ENCODE measurements around the gene SRSF2.
"Not testable (repeated sequence)": the region's sequence is repeated elsewhere in the genome, so short reads cannot be mapped to it uniquely, and the experiment has no call there.

The SRSF2 gene

GRCh38 chr17:76739568-76740115, 2.5 kb upstream of the SRSF2 start:
- not testable (repeated sequence) for DNase-seq (ENCODE audit: low read depth in 2 of 2, low spot score in 1 of 2)

DNA sequence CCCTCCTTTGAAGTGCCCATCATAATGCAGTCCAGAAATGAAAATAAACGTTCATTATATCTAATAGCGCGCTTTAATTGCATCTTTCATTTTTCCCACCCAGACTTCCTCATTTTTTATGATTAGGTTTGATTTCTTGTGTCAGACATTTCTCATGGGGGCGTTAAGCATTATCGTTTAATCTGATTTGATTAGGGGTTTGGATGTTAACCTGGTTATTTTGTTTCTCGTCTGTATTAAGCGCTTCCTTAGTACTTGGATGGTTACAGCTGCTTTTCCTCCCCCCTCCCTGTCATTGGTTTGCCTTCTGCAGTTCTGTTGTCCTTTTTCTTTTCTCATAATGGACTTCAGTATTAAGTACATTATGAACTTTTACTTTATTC, 1.3 kb upstream of the SRSF2 start:
- no peak for DNase-seq (ENCODE audit: low read depth in 2 of 2, low spot score in 1 of 2)

DNA sequence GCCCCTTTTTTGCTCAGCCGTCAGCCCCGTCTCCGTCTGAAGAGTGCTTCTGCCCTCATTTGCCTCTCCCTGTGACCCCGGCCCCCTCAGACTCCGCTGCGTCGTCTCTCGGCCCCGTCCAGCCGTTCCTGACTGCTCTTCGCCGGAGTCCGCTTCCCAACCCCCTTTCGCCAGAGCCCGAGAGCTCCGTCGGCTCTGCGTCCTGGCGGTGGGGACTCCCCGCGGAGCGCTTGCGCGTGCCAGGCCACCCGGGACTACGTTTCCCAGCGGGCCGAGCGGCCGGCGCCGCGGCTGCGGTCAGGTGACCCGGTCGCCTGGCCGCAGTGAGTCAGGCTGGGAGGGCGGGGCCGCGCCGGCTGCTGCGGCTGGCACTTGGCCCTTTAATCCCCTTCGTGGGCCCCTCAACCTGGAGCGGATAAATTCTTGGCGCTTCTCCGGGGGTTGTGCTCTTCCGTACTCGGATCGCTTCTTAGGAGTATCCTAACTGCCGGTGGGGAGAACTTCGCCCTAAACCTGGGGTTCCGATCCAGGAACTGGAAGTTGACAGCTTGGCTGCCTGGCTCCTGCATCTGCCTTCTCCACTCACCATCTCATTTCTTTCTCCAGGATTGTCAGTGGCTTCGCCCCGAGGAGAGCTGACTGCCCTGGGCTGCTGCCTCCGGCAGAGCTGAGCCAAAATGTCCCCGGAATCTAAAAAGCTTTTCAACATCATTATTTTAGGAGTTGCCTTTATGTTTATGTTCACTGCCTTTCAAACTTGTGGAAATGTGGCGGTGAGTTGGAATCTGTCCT, 741 bp upstream of the SRSF2 start, which contains the start of gene MFSD11:
Gene MFSD11, plus strand, starts transcription at position 444 of the 792 bp plus-strand sequence. Its CDS starts 234 bp downstream, at position 678.
- DNase-seq (ENCODE audit: low read depth in 2 of 2, low spot score in 1 of 2) = peak; percentile 87 to 88

DNA sequence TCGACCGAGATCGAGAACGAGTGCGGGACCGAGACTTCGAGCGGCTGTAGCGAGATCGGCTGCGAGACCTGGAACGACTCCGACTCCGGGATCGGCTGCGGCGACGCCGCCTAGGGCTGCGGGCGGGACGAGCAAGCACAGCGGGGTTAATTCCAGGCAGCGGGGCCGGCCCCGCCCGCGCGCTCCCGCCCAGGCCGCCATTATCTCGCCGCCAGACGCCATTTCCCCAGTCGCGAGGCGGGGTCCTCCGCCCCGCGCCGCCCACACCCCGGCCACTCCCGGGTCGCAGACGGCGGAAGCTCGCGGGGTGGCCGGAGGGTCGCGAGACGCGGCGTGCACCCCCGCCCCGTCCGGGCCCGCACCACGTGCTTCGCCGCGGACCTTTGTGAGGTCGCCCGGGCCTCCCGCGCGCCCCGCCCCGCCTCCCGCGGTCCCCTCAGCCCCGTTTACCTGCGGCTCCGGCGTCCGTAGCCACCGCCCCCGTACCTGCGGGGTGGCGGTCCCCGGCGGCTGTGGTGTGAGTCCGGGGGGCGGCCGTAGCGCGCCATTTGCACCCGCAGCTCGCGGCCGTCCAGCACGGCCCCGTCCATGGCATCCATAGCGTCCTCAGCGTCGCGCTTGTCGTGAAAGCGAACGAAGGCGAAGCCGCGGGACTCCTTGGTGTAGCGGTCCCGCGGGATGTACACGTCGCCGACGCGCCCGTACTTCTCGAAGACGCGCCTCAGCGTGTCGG, 616 bp downstream of the SRSF2 start:
- peak in 1 of 2 donors; percentile 39 for DNase-seq (ENCODE audit: low read depth in 2 of 2, low spot score in 1 of 2)

GRCh38 chr17:76735586-76736348, 1.4 kb downstream of the SRSF2 start:
- DNase-seq (ENCODE audit: low read depth in 2 of 2, low spot score in 1 of 2) = no peak

DNA sequence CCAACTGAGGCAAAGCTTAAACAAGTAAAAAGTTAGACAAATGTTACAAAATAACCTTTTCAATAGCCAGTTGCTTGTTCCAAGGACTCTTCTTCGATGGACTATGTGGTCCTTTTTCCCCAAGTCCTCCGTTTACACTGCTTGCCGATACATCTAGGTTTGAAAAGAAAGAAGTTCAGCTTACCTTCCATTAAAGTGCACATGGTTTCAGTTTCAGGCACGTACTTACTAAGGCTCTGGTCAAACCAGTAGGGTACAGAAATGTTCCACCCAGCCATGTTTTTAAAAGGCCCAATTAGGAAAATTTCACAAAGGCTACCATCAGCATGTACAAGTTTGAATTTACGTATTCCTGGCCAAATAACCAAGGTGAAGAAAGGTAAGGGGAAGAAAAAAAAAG, 2.1 kb downstream of the SRSF2 start:
- DNase-seq (ENCODE audit: low read depth in 2 of 2, low spot score in 1 of 2) = no peak

DNA sequence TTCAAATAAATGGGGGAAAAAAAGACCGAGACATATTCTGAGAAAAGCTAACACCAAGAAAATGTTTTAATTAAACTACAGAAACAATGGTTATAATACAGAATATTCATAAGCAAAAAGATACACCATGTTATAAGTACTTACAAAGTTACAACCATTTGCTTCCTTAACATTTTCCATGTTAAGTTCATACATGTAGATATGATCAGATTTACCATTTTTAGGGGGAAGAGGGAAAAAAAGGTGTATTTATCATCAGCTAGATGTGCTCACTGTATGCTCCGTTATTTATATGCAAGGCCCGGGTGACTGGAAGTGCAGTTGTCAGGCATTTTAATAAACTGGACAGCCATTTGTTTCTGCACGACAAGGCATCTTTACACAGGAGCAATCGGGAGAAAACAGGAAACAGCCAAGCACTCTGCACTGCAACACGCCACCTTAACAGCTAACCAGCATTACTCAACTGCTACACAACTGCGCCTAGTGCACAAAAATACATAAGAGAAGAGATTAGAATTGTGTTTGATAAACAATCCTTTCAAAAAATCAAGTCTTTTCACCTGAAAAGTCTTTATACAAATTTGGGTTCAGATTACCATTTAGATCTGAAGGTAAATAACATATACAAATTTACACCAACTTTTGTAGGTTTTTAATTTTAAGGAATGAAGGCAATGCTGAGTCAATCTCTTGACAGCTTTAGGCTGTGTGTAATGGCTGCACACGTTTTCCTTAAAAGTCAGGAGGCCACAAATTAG, 2.9 kb downstream of the SRSF2 start:
- no peak for DNase-seq (ENCODE audit: low read depth in 2 of 2, low spot score in 1 of 2)

DNA sequence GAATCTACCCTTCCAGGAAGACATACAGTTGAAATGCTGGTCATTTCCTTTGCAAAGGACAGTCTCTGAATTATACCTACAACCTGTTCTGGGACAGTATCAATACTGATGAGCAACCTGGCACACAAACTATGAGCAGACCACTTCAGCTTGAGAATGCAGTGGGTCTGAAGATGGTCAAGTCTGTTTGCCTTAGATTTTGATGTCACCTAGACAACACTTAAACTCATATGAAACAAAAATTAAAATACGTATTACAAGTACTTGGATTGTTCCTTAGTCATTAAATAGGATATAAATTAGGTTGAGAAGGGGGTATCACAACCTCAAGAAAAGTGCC, 3.5 kb downstream of the SRSF2 start:
- no peak for DNase-seq (ENCODE audit: low read depth in 2 of 2, low spot score in 1 of 2)

- DNase-seq (ENCODE audit: low read depth in 2 of 2, low spot score in 1 of 2) = no peak
Observed at GRCh38 chr17:76732734-76733617, 4.2 kb downstream of the SRSF2 start.

DNA sequence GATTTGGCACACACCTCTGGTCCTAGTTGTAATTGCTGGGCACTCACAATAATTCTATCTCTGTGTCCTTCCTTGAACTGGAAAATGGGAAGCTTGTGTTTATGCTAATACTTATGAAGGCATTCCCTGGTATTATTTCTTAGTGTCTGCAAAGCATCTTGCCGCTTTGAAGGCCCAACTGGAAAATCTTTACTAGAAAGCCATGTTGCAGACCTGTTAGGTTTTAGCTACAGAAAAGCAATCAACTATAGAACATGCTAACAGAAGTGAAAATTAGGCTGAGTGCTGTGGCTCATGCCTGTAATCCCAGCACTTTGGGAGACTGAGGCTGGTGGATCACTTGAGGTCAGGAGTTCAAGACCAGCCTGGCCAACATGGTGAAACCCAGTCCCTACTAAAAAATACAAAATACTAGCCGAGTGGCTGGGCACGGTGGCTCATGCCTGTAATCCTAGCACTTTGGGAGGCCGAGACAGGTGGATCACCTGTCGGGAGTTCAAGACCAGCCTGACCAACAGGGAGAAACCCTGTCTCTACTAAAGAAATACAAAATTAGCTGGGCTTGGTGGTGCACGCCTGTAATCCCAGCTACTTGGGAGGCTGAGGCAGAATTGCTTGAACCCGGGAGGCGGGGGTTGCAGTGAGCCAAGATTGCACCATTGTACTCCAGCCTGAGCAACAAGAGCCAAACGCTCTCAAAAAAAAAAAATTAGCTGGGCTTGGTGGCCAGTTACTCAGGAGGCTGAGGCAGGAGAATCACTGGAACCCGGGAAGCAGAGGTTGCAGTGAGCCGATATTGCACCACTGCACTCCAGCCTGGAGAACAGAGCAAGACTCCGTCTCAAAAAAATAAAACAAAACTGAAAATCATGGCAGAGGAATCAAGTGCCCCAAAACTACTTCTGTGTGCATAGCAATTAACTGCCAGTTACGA, 5.1 kb downstream of the SRSF2 start:
- DNase-seq (ENCODE audit: low read depth in 2 of 2, low spot score in 1 of 2) = not testable (repeated sequence)

GRCh38 chr17:76727745-76728456, 9.2 kb downstream of the SRSF2 start:
- no peak for DNase-seq (ENCODE audit: low read depth in 2 of 2, low spot score in 1 of 2)

DNA sequence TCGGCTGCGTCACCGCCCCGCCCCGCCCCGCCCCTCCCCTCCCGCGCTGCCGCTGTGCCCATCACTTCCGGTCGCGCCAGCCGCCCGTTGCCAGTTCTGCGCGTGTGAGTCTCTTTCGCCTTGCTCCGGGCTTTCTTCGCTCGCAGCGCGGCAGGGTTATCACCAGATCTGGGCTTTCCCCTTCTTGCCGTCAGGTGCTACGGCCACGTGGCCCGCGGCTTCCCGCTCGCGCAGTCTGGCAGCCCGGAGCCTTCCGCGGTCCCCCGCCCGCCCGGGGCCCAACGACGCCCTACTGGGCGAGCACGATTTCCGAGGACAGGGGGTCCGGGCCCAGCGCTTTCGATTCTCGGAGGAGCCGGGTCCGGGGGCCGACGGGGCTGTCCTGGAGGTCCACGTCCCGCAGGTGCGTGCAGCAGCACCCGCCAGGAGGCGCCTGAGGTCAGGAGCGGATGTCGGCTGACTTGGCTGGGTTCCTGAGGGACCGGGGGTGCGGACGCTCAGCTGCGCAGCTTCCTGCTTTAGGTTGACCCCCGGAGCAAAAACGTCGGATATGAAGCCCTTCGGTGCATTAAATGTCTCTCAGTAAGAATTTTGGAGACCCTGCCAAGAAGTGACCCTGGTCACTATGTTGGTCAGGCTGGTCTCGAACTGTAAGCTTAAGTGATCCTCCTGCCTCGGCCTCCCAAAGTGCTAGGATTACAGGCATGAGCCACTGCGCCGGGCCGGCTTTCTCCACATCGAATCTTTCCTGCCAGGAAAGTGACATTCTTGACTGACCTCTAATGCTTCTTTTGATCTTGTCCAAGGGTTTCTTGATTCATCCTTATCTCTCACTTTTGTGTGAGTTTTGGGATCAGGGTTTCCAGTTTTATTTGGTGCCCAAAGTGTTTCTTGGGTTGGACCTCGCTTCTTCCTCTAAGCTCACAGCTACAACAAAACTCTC, 10.1 kb downstream of the SRSF2 start, which contains the start of gene METTL23:
Gene METTL23, plus strand, starts transcription at position 64 of the 943 bp plus-strand sequence. CDS start 2,872 bp downstream, outside the sequence.
- DNase-seq (ENCODE audit: low read depth in 2 of 2, low spot score in 1 of 2) = peak; percentile 56 to 57

DNA sequence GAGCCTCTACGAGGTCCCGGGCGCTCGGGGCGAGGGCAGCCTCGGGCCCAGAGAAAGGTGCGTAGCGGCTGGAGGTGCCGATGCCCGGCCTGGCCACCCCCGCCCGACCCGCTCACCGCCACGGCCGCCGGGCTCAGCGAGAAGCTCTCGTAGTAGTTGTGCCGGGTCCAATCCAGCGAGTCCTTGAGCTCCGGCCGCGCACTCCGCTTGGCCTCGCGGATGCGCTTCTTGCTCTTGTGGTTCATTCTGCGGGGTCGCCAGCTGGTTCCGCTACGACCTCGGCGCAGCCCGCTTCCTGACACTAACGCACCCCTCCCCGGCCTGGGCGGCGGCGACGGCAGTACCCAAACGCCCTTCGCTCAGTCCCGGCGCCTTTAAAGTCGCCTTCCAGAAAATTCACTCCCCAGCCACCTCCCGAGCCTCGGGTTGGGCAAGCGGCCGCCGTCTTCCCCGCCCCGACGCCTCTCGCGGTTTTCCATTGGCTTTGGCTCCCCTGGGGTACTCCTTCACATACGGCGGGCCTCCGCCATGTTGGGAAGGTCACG, 10.8 kb downstream of the SRSF2 start, which contains the start of gene JMJD6:
Gene JMJD6, minus strand, starts transcription at position 376 of the 545 bp plus-strand sequence. Its CDS starts 131 bp downstream, at position 245.
- DNase-seq (ENCODE audit: low read depth in 2 of 2, low spot score in 1 of 2) = peak; percentile 83 to 88

- peak in 1 of 2 donors; percentile 49 for DNase-seq (ENCODE audit: low read depth in 2 of 2, low spot score in 1 of 2)
Observed at GRCh38 chr17:76725580-76726230, 11.4 kb downstream of the SRSF2 start.

- no peak for DNase-seq (ENCODE audit: low read depth in 2 of 2, low spot score in 1 of 2)
Observed at GRCh38 chr17:76723812-76724211, 13.3 kb downstream of the SRSF2 start.

GRCh38 chr17:76722977-76723376, 14.2 kb downstream of the SRSF2 start:
- not testable (repeated sequence) for DNase-seq (ENCODE audit: low read depth in 2 of 2, low spot score in 1 of 2)
